B cell (primary cell): Measurements from ENCODE around the gene ACOX2.

Experiments used
- EZH2 ChIP-seq: IDR thresholded peaks from 2 replicates; pipeline ENCODE4 v1.6.1; 2012; ENCODE audit warnings: borderline replicate concordance, low read depth, mild to moderate bottlenecking, moderate library complexity, low read length; ENCODE audit not compliant: insufficient read depth, poor library complexity, severe bottlenecking
- TF ChIP-seq, protein P1 (sequence below): fragments of 200-600 bp; IDR thresholded peaks from one replicate; pipeline ENCODE4 v1.8.0; 2022; ENCODE audit warnings: antibody characterized with exemption, mild to moderate bottlenecking

DNA sequence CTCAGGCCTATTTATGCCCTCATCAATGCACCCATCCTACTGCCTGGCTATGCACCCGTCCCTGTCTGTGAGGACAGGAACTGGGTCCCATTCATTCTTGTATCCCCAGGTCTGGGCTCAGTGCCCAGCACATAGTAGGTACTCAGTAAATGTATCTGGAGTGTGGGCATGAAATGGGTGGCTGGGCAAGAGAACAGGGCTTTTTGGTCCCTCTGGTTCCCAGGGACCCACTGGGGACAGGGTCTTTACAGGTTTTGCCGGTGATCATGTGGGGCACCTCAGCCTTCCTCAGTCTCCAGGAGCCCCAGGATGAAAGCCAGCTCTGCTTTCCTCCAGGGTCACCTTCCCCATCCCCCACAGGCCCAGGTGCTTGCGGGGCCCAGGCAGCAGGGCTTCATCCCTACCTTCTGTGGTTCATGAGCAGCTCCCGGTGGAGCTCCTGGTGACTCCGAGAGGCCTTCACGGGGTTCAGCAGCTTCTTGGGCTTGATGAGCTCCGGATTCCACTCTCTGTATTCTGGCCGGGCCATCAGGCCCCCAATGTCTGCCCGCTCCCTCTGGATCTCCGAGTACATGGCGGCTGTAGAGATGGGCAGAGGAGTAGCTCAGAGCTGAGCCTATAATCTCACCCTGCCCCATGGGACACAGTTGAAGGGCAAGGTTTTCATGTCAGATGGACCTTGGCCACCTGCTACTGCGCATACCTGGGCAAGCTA lies 32.5 kb upstream of the ACOX2 start:
- TF ChIP-seq, protein P1, sequence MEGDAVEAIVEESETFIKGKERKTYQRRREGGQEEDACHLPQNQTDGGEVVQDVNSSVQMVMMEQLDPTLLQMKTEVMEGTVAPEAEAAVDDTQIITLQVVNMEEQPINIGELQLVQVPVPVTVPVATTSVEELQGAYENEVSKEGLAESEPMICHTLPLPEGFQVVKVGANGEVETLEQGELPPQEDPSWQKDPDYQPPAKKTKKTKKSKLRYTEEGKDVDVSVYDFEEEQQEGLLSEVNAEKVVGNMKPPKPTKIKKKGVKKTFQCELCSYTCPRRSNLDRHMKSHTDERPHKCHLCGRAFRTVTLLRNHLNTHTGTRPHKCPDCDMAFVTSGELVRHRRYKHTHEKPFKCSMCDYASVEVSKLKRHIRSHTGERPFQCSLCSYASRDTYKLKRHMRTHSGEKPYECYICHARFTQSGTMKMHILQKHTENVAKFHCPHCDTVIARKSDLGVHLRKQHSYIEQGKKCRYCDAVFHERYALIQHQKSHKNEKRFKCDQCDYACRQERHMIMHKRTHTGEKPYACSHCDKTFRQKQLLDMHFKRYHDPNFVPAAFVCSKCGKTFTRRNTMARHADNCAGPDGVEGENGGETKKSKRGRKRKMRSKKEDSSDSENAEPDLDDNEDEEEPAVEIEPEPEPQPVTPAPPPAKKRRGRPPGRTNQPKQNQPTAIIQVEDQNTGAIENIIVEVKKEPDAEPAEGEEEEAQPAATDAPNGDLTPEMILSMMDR: no peak
- no peak for TF ChIP-seq EZH2
